HTR-8/SVneo (cell line): ENCODE measurements around the gene VTI1A.
"Not testable (repeated sequence)": the region's sequence is repeated elsewhere in the genome, so short reads cannot be mapped to it uniquely, and the experiment has no call there.

Source experiments
- DNase-seq: peaks from one replicate; pipeline ENCODE4 v3.0.0; 2011; ENCODE audit warnings: low spot score, mixed read lengths; ENCODE audit not compliant: insufficient read length
- FAIRE-seq: peaks from 2 replicates; lab custom pipeline; 2011; peaks lifted over from hg19 to GRCh38; lab: Jason Lieb, UNC

Gene VTI1A

DNA sequence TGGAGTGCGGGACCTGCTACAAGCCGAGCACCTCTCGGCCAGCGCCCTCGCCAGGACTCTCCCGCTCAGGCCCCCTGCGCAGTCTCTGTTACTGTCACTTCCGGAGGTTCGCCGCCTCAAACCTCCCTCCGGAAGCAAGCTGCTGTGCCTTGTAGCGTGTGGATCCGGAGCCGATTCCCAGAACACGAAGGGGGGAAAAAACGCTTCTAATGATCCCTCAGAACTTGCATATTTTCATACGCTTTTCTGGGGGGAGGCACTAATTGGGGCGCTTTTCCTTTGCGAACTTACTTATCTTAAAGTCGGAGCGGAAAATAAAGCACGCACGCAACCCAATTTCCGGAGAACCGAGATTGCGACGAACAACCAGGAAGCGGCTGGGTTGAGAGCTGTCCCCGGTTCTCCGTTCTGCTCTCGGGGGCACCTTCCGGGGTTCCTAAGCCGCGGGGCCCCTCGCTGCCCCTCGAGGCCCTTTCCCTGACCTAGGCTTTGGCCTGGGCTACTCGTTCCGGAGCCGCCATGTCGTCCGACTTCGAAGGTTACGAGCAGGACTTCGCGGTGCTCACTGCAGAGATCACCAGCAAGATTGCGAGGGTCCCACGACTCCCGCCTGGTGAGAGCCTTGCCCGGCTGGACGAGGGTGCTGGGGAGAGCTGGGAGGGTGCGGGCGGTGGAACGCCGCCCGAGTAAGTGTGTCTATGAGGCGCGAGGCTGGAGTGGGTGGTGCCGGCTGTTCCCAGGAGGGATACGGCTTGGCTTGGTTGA, at the start of gene VTI1A, which contains the start of gene ZDHHC6:
Gene VTI1A, plus strand, starts transcription at position 361 of the 765 bp plus-strand sequence. Its CDS starts 159 bp downstream, at position 520.
Gene ZDHHC6, minus strand, starts transcription at position 60 of the 765 bp plus-strand sequence. CDS start 1,478 bp downstream, outside the sequence.
- FAIRE-seq (no peak), DNase-seq (peak; percentile 64)

DNA sequence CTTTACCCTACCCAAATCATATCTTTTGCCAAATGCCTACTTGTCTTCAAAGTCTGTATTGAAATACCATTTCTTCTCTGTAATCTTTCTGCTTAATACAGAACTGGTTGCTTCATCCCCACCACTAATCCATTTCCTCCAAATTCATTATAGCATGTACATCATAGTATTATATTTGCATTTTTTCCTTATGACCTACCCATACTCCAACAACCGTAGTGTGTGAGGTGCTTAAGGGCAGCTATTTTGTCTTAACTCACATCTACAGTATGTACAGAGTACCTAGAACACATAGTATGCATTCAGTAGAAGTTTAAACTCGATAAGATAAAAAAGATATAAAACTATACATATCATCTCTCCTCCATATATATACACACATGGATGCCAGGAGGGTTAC, 49.4 kb upstream of the VTI1A start:
- DNase-seq (no peak), FAIRE-seq (no peak)

DNA sequence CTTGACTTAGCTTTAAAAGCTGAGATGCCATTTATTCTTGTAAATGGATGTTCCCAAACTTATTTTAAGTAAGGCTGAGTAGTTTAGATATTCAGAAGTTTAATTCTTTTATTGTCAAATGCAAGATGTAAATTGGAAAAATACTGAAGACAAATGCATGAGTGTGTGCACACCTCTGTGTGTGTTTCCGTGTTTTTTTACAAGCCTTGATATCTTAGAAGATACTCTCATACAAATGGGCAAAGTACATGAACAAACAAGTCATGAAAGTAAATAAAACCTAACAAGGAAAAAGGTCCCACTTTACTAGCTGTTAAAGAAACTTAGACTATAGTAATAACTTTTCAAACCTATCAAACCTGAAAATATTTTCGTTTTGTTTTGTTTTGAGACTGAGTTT, 44.1 kb upstream of the VTI1A start:
- DNase-seq (no peak), FAIRE-seq (no peak)

DNA sequence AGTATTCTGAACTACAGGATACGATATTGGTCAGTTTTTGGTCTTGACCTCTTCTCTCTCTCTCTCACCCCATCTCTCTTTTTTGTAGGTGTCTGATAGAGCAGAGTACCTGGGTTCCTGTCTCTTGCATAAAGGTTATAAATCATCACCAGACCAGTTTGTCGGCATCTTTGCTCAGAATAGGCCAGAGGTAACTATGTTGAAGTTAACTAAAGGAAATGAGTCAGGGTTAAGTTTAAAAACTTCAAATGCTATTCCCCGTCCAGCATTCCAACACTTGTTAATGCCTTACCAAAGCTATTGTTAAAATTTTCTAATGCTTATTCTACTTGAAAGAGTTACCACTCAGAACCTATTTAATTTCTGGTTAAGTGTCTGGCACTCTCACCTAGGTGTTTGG, 42.4 kb upstream of the VTI1A start:
- no peak for DNase-seq
- FAIRE-seq, result no peak

GRCh38 chr10:112406806-112407205, 40.2 kb upstream of the VTI1A start:
- not testable (repeated sequence) for FAIRE-seq, DNase-seq

GRCh38 chr10:112407696-112408095, 39.3 kb upstream of the VTI1A start:
- no peak for DNase-seq
- FAIRE-seq, result no peak

- DNase-seq (no peak), FAIRE-seq (no peak)
Observed at GRCh38 chr10:112409299-112409698, 37.7 kb upstream of the VTI1A start.

GRCh38 chr10:112409755-112410154, 37.3 kb upstream of the VTI1A start:
- no peak for FAIRE-seq
- DNase-seq, result no peak

GRCh38 chr10:112412696-112413095, 34.3 kb upstream of the VTI1A start:
- FAIRE-seq, result no peak
- DNase-seq, result no peak

DNA sequence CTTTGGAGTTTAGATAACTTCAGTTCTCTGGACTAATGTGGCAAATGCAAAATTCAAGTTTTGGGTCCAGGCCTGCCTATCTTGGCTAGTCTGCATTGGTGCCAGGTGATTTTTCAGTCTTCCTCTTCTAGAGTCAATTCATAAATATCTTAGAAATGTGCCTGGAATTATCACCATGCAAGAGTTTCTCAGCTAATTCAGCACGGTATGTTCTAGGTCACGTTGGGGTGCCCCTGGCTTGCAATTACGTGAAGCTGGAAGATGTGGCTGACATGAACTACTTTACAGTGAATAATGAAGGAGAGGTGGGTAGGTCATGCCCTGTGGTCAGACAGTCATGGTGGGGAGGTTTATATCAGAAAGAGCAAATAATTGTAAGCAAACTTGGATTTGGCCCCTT, 25.3 kb upstream of the VTI1A start:
- FAIRE-seq (no peak), DNase-seq (no peak)

- FAIRE-seq, result no peak
- DNase-seq, result no peak
Observed at GRCh38 chr10:112424651-112425050, 22.4 kb upstream of the VTI1A start.

DNA sequence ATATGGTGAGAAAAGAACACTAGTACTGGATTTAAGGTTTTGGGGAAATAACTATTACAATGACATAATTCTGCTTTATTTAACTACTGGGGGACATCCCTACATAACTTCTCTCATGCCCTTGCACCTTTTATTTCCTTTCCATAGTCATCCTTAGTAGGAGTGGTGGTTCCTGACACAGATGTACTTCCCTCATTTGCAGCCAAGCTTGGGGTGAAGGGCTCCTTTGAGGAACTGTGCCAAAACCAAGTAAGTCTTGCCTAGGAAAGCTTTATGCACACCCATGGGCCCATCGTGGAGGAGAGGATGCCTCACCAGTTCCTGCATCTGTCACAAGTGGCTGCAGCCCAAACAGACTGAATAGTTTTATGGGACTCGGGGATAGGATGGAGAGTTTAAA, 20.9 kb upstream of the VTI1A start:
- DNase-seq (no peak), FAIRE-seq (no peak)

DNA sequence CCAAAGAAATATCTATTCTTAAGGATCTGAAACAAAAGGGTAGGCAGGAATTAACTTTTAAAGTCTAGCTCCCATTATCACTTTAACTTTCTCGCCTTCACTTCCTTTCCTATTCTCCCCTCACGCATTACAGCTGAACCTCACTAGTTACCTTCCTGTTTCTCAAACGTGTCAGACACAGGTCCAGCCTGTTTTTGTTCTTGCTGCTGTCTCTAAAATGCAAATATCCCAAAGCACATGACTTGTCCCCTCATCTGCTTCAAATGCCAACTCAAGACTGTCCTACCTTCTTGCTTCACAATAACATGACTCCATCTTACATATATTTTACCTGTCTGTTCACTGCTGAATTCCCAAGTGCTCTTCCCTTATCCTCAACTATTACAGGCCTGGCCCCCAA, 17.9 kb upstream of the VTI1A start:
- DNase-seq (no peak), FAIRE-seq (no peak)

DNA sequence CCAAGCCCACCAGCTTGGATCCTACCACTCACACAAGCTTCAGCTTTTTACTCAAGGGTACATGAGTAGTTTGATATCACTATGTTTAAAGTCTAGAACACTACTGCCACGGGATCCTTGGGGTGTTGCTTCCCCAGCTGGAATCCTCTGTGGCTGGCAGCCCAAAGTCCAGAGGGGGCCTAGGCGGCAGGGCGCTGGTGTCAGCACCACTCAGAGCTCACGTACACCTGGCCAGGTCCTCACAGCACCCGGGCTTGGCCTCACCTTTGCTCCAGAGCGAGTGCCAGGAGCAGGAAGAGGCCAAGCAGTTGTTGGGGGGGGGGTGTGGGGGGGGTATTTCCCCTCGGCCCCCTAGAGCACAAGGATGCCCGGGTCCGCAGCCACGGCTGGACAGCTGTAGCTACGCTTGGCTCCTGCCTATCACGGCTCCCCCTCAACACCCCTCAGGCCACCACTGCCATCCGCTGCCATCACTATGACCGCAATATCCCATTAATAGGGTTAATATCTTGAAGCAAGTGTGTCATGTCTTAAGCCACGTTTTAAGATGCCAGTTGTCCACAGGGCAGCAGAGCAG, 17.3 kb upstream of the VTI1A start:
- FAIRE-seq, result no peak
- no peak for DNase-seq

DNA sequence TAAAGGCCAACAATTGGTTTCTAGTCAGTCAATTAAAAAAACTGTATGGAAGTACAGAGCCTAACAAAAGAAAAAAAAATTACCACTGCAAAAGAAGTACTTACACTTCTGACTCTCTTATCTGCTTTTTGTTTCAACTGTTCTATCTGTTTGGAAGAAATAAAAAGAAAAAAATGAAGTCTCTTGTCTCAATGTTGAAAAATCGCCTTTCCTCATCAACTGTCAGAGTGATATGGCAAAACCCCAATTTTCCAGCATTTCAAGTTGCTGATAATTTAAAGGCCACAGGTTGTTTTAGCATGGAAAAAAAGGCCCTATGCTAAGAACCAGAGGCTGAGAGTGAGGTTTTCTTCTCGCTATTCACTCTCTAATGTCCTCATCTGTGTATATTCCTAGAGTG, 13.9 kb upstream of the VTI1A start:
- DNase-seq (no peak), FAIRE-seq (no peak)

DNA sequence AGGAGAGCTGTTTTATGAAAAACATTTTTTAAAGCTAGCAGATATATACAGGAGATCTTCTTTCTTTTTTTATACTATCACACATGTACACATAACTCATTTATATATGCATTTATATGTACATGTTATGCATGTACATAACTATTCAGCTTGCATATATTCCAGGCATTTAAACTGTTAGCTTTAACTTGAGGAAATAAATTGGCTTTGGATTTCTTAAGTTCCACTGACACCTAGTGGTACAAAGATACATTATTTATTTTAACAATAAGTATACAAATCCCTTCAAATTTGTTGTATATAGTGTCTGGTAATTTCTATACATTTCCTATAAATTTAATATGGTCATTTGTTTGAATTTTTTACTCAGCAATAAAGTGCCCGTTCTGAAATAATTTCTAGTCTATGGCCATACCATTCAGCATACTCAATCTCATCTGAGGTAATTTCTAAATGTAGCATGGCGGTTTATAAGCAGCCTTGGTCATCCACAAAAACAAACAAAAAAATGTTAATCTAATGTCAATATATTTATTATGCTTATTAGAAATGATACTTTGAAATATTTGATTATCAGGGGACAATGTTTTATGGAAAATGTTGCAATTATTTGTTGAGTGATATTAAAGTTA, 11.9 kb upstream of the VTI1A start:
- FAIRE-seq (no peak), DNase-seq (no peak)

- DNase-seq (no peak), FAIRE-seq (no peak)
Observed at GRCh38 chr10:112438356-112438755, 8.7 kb upstream of the VTI1A start.

- DNase-seq, result no peak
- no peak for FAIRE-seq
Observed at GRCh38 chr10:112441520-112441919, 5.5 kb upstream of the VTI1A start.

DNA sequence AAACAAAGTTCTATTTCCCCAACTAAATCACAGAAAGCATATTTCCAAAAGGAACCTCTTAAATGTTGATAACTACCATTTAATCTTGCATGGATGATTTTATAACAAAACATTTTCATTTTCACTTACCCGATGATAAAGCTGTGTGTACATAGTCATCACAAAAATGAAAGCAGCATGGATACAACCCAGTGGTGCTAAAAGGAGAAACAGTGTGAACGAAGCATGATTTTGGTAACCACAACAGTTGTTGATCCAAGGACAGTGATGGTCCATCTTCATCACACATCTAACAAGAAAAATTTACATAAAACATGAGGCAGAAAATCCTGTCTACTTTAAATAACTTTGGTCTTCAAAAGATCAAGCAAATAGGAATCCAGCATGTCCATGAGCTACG, 5.0 kb upstream of the VTI1A start:
- DNase-seq (no peak), FAIRE-seq (no peak)

DNA sequence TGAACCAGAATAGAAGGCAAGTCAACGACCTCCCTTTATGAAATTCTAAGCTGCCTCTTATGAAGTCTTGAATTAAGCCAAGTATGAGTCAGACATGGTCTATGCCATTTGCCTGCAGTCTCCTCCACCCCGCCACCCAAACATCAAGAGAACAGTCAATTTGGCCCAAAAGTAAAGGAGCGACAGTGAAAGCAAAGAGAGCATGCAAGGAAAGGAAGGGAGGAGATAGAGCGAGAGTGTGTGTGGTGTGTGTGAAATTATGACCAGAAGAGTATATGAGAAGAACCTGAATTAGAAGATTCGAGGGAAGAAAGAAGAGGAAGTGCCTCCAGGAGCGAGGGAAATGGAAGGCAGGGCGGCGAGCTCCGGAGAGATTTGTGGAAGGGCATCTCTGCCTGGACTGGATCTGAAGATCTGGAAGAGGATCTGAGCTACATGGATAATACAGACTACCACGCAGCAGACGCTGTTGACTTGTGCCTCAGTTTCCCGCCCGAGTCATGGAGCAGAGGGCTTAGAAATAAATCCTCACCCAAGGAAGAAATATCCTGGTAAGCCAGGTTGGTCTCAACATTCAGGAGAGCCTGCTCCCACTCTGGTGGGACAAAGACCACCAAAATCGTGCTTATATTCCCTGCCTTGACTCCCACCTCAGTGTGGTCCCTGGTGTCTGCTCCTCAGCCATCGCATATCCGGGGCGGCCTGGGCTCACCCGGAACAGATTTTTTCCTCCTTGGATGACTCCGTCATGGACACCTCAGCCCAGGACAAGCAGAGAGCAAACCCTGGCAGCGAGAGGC, 760 bp upstream of the VTI1A start:
- FAIRE-seq, result no peak
- no peak for DNase-seq

DNA sequence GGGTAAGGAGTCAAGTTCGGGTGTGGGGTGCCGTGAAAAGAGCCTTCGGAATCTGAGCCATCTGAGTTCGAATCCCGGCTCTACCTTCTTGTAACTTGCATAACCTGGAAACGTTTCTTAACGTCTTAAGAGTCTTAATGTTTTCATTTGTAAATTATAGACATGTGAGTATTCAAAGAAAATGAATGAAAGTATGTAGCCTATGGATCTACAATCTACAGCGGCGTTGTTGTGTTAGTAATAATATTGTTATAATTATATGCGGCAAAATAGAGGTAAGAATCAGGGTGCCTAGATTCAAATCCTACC, 559 bp downstream of the VTI1A start:
- no peak for DNase-seq
- no peak for FAIRE-seq
